GM21526 (cell line): Measurements from ENCODE around the gene CHMP3.
"Not testable (repeated sequence)": the region's sequence is repeated elsewhere in the genome, so short reads cannot be mapped to it uniquely, and the experiment has no call there.

Experiments used
- ATAC-seq: cut with Tn5 transposase; IDR thresholded peaks from one replicate; pipeline ENCODE4 v1.9.1; 2021; ENCODE audit warnings: moderate library complexity; ENCODE audit not compliant: unreplicated experiment, low FRiP score

CHMP3 gene

DNA sequence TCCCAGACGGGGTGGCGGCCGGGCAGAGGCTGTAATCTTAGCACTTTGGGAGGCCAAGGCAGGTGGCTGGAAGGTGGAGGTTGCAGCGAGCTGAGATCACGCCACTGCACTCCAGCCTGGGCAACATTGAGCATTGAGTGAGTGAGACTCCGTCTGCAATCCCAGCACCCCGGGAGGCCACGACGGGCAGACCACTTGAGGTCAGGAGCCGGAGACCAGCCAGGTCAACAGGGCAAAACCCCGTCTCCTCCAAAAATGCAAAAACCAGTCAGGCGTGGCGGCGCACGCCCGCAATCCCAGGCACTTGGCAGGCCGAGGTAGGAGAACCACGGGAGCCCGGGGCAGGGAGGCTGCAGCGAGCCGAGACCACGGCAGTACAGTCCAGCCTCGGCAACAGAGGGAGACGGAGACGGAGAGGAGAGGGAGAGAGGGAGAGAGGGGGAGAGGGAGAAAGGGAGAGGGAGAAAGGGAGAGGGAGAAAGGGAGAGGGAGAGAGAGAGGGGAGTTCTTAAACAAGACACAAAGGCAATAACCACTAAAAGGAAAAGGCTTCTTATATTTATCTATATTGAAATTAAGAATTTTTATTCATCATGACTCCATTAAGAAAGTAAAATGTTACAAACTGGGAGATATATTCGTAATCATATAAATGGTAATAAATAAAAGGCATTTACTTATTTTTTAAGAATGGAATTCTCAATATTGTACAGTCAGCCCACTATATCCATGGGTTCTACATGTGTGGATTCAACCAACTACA is 13.1 kb downstream of the CHMP3 start:
- ATAC-seq = not testable (repeated sequence)

DNA sequence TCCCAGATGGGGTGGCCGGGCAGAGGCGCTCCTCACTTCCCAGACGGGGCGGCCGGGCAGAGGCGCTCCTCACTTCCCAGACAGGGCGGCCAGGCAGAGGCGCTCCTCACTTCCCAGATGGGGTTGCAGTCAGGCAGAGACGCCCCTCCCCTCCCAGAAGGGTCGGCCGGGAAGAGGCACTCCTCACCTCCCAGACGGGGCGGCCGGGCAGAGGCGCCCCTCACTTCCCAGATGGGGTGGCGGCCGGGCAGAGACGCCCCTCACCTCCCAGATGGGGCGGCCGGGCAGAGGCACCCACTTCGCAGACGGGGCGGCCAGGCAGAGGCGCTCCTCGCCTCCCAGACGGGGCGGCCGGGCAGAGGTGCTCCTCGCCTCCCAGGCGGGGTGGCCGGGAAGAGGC is 13.8 kb downstream of the CHMP3 start:
- not testable (repeated sequence) for ATAC-seq

DNA sequence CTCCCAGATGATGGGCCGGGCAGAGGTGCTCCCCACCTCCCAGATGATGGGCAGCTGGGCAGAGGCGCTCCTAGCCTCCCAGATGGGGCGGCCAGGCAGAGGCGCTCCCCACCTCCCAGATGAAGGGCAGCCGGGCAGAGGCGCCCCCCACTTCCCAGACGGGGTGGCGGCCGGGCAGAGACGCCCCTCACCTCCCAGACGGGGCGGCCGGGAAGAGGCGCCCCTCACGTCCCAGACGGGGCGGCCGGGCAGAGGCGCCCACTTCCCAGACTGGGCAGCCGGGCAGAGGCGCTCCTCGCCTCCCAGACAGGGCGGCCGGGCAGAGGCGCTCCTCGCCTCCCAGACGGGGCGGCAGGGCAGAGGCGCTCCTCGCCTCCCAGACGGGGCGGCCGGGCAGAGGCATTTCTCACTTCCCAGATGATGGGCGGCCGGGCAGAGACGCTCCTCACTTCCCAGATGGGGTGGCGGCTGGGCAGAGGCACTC is 14.3 kb downstream of the CHMP3 start:
- ATAC-seq = not testable (repeated sequence)

DNA sequence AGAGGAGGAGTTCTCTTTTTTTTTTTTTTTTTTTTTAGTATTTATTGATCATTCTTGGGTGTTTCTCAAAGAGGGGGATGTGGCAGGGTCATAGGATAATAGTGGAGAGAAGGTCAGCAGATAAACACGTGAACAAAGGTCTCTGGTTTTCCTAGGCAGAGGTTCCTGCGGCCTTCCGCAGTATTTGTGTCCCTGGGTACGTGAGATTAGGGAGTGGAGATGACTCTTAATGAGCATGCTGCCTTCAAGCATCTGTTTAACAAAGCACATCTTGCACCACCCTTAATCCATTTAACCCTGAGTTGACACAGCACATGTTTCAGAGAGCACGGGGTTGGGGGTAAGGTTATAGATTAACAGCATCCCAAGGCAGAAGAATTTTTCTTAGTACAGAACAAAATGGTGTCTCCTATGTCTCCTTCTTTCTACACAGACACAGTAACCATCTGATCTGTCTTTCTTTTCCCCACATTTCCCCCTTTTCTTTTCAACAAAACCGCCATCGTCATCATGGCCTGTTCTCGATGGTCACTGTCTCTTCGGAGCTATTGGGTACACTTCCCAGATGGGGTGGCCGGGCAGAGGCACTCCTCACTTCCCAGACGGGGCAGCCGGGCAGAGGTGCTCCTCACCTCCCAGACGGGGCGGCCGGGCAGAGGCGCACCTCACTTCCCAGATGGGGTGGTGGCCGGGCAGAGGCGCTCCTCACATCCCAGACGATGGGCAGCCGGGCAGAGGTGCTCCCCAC is 14.9 kb downstream of the CHMP3 start:
- ATAC-seq = not testable (repeated sequence)

DNA sequence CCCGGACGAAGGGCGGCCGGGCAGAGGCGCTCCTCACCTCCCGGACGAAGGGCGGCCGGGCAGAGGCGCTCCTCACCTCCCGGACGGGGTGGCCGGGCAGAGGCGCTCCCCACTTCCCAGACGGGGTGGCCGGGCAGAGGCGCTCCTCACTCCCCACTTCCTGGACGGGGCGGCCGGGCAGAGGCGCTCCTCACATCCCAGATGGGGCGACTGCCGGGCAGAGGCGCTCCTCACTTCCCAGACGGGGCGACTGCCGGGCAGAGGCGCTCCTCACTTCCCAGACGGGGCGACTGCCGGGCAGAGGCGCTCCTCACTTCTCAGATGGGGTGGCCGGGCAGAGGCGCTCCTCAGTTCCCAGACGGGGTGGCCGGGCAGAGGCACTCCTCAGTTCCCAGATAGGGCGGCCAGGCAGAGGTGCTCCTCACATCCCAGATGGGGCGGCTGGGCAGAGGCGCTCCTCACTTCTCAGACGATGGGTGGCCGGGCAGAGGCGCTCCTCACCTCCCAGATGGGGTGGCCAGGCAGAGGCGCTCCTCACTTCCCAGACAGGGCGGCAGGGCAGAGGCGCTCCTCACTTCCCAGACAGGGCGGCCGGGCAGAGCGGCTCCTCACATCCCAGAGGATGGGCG is 17.8 kb downstream of the CHMP3 start:
- ATAC-seq = not testable (repeated sequence)

DNA sequence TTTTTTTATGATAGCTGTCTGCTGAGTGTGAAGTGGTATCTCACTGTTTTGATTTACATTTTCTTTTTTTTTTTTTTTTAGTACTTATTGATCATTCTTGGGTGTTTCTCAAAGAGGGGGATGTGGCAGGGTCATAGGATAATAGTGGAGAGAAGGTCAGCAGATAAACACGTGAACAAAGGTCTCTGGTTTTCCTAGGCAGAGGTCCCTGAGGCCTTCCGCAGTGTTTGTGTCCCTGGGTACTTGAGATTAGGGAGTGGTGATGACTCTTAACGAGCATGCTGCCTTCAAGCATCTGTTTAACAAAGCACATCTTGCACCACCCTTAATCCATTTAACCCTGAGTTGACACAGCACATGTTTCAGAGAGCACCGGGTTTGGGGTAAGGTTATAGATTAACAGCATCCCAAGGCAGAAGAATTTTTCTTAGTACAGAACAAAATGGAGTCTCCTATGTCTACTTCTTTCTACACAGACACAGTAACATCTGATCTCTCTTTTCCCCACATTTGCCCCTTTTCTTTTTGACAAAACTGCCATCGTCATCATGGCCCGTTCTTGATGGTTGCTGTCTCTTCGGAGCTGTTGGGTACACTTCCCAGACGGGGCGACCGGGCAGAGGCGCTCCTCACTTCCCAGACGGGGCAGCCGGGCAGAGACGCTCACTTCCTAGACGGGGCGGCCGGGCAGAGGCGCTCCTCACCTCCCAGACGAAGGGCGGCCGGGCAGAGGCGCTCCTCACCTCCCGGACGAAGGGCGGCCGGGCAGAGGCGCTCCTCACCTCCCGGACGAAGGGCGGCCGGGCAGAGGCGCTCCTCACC is 18.8 kb downstream of the CHMP3 start:
- ATAC-seq = not testable (repeated sequence)

DNA sequence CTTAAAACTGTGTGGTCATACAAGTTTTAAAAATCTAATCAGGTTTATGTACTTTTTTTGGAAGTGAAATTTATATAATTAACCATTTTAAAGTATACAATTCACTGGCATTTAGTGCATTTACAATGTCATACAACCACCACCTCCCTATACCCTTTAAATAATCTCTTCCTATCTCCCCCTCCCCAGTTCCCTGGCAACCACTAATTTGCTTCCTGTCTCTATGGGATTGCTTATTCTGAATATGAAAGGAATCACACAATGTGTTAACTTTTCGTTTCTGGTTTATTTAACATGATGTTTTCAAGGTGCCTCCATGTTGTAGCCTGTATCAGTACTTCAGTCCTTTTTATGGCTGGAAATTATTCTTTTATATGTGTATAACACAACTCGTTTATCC is 19.4 kb downstream of the CHMP3 start:
- ATAC-seq = no peak

DNA sequence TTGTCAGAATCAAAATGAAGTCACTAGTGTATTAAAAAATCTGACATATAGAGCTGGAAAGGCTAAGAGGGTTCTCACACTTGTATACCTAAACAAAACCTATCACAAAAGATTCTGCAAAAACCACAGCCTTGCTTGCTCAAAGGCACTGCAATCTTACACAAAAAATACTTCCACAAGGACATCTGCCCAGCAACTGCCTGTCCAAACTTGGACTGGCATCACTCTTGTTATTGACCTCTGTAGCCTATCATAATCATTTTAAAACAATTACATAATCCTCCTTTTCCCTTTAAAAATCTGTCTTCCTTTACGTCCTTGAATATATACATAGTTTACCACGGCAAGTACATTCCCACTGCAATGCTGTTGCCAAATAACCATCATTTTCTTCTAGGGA is 19.9 kb downstream of the CHMP3 start:
- ATAC-seq = no peak

DNA sequence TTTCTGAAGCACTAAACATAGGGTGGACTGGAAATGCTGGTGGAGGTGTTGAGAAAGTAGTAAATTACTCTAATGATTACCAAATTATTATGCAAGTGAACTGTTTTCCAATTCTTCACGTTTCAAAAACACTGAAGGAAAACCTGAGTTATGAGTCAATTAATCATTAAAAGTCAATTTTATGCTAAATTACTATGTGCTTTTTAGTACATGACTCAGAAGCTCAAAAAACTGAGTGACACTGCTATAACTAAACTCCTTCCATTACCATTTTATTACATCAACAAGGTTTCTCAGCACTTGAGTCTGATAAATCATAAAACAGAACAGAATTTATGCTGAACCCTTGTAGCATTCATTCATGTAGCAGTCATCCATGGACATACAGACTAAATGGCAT is 20.4 kb downstream of the CHMP3 start:
- ATAC-seq = no peak

DNA sequence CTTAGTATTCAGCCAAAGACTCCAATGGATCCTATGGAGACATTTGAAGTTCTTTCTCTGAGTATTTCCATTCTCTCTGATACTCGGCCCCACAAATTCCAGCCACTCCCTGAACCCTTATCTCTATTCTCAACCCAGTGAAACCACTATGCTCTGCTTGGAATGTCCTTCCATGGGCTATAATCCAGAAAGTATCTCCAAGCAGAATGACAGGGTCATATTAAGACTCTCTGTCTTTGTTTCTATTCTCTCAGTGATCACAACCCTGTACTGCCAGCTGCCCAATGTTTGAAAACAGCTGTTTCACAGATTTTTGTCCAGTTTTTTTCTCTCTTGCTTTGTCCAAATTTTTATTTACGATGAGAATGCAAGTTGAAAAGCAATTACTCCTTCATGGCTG is 21.9 kb downstream of the CHMP3 start:
- no peak for ATAC-seq

DNA sequence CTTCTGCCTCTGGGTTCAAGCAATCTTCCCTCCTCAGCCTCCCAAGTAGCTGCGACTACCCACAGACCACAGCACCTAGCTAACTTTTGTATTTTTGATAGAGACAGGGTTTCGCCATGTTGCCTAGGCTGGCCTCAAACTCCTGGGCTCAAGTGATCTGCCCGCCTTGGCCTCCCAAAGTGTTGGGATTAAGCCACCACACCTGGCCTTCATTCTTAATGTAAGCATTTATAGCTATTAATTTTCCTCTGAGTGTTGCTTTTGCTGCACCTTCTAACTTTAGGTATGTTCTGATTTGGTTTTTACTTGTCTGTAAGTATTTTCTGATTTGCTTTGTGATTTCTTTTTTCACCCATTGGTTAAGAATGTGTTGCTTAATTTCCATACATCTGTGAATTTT is 29.7 kb downstream of the CHMP3 start:
- ATAC-seq = no peak

DNA sequence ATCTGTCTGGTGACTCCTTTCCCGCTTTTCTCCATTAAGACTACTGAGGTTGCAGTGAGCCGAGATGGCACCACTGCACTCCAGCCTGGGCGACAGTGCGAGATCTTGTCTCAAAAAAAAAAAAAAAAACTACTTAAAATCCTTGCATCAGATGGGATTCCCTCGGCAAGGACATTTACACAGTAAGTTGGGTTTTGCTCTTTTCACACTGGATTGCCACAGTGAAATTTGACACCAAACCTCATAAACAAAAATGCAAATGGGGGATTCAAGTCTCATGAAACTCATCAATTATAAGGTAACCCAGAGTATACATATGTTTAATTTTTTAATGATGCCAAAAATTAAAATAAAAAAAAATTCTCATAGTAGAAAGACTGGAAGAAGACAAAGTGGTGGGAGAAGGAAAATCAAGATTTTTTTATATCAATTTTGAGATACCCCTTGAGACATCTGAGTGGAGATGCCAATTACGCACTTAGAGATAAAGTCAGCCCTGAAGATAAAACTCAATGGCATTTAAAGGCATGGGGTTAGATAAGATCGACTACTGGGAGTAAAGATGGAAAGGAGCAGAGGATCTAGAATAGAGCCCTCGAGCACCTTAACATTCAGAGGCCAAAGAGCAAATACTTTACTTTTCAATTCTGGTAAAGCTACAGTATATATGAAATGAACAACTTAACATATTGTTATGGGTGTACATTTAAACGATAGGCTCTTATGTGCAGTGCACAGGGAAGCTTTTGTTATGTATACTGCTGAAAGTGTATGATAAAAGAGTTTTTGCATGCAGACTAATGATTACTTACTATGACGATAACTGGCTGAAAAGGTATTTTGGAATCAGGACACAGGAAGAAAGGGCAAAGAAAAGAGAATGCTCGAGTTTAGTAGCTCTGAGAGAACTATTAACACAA is 37.6 kb downstream of the CHMP3 start:
- ATAC-seq = no peak

DNA sequence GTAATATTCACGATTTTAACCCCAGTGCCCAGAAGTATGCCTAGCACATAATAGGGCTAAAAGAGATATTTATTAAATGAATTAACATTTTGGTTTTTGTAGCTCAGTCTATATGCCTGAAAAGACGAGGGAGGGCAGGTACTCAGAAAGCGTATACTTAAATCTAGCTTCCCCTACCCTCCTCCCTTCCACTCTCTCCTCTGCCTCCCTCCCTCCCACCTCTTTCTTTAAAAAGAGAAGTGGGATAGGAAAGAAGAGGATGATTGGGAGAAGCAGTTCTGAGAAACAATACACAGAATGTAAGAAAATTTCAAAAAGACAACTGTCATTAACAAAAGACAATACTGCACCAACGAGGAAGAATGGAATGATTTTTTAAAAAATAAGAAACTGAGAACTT is 39.8 kb downstream of the CHMP3 start:
- no peak for ATAC-seq

DNA sequence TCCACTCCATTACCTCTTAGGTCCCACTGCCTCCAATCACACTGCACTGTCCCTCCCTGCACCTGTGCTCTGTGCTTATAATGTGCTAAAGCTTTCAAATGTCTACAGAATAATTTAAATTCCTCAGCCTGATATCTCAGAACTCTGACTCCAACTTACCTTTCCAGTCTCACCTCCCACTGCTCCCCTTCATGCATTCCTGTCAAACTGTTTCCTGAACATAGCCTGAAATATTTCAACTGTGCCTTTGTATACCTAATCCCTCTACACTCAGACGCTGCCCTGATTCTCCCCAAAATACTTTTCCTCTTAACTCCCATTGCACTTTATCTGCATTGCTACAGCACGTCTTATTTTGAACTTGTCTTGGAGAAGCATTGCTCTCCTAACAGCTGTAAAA is 40.5 kb downstream of the CHMP3 start:
- no peak for ATAC-seq

DNA sequence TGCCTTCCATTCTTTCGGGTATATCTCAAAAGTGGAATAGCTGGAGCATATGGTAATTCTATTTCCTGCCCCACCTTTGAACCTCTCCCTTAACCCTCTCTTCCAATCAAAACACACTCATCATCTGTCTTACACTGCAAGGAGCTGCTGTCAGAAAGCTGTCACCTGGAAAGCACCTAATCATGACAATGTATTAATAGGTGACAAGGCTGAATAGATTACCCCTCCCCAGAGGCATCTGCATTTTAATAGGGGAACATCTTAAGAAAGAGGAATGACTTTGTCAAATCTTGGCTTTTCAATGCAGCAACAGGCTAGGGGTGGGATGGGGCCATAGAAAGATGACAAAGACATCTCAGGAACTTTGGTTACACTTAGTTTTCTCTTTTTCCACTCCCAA is 41.3 kb downstream of the CHMP3 start:
- no peak for ATAC-seq

DNA sequence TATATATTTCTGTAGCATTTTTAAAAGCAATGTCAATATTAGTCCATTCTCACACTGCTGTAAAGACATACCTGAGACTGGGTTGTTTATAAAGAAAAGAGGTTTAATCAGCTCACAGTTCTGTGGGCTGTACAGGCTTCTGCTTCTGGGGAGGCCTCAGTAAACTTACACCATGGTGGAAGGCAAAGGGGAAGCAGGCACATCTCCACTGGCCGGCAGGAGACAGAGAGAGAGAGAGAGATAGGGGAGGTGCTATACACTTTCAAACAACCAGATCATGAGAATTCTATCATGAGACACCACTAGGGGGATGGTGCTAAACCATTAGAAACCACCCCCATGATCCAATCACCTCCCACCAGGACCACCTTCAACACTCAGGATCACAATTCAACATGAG is 43.1 kb downstream of the CHMP3 start:
- ATAC-seq = no peak

DNA sequence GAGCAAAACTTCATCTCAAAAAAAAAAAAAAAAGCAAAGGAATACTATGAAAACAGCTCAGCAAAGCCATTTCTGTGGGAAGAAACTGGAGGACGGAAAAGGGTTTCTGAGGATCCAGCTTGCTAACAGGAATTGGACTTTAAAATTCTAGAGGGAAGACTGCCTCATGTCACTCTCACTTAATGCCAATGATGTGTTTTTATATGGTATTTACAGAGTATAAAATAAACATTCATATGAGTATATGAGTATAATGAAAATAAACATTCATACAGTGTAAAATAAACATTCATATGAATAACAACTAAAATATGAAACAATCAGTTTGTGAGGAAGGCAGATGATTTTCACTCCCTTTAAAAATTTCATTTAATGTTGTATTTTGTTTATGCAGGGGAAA is 43.9 kb downstream of the CHMP3 start:
- ATAC-seq = no peak

DNA sequence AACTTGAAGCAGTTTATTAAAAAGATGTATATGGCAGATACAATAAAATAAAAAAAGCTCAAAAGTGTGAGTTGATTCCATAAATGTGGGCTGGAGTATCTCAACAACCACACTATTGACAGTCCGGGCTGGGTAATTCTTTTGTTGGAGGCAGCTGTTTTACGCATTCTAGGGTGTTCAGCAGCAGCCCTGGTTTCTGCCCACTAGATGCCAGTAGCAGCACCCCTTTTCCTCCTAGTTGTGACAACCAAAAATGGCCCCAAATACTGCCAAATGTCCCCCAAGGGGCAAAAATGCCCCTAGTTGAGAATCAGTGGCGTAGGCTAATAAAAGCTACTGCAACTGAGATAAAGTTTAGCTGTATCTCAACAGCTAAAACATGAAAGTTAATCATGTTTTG is 44.8 kb downstream of the CHMP3 start:
- no peak for ATAC-seq

DNA sequence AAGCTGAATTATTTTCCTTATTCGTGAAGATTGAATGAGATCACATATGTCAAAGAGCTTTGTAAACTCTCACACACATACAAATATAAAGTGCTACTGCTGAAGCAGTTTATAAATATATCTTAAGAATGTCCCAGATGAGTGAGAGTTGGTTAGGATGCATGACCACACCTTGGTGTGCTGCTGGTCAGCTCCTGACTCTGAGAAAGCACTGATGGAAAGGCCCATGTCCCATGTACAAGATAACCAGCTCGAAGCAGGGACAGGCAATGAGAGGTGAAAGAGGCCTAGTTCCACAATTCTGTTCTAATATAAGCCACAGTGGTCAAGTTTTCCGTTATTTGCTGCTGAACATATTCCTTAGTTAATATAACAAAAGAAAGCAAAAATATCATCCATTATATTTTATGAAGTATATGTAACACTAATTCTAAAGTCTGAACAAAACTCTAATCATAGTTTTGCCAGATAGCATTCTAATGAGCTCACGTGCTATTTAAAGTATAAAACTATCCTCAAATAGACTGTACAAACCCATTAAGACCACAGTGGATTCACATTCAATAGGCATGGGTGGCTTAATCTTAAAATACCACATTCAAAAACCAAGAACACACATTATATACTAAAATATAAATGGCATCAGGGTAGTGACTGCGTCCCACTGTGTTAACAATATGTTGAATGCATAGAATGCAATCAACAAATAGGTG is 49.1 kb downstream of the CHMP3 start:
- ATAC-seq = no peak
